Activated T-cell treated with anti-CD3 and anti-CD28 coated beads for 48 hours (primary cell): ENCODE data around the gene SART3.
"Not testable (repeated sequence)": the region's sequence is repeated elsewhere in the genome, so short reads cannot be mapped to it uniquely, and the experiment has no call there.

Experiments
- DNase-seq: peaks from one replicate; pipeline ENCODE4 v3.0.0-alpha.2; 2020; ENCODE audit warnings: low read depth

The SART3 gene

DNA sequence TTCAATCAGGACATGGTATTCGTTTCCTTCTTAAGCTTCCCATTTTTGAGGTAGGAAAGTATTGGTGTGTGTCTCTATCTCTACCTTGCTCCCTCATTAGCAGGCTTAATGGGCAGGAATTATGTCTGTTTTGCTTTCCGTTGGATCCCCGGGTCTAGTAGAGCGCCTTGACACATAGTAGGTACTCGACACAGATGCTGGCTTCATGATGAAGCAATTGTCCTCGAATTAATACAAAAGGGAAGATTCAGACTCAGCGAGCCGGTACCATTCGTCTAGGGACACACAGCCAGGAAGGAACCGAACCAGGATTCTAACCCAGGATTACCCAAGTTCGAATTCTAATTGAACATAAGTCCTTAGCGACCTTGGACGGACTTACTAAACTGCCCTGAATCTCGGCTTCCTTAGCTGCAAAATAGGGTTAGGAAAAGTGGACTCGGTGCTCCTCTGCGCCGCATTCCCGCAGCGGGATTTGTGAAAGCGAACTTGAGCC, 927 bp upstream of the SART3 start:
- no peak for DNase-seq

DNA sequence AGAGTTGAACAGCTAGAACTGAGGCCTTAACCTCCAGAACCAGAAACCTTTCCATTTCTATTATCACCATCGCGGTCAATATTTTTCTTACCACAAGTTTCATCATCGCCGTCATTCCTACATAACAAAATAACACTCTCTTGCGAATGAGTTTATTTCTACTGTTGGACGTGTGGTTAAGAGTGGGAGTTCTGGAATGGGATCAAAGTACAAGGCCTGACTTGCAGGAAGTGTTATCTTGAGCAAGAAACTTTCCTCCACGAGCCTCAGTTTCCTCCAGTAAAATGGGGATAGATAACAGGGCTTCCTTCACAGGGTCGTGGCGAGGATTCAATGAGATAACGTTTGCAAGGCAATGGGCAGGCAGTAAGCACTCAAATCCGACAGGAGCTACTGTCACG, 652 bp downstream of the SART3 start:
- DNase-seq: no peak

DNA sequence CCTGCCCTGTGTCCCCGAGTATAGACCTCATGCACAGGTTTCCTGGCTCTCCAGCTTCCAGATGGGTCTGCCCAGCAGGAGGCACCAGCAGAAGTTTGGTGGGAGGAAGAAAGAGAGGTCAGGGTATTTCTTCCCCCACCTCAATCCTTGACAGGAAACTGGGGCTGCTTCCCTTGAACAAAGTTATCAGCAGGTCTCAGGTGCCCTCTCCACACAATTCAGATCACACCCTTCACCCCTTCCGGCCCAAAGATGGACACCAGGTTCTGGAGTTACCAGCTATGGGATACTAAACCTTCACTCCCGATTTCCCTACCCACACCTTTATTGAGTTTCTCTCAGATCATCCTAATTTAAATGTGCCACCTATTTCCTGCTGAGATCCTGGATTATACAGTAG, 1.2 kb downstream of the SART3 start:
- no peak for DNase-seq

DNA sequence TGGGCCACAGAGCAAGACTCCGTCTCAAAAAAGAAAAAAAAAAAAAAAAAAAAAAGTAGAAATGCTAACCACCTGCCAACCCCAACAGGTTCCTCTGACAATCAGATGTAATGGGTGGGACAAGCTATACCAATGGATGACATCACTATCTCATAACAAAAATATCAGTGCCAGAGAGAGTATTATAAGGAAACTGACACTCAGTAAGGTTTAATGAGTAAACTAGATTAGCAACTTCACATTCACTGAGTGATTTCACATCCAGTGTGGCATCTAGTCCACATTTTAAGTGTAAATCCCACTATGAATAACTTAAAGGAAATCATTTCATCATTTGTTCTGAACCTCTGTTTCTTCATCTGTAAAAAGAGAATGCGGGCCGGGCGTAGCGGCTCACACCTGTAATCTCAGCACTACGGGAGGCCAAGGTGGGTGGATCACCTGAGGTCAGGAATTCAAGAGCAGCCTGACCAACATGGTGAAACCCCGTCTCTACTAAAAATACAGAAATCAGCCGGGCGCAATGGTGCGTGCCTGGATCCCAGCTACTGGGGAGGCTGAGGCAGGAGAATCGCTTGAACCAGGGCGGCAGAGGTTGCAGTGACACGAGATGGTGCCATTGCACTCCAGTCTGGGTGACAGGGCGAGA, 1.8 kb downstream of the SART3 start:
- peak; percentile 34 for DNase-seq

DNA sequence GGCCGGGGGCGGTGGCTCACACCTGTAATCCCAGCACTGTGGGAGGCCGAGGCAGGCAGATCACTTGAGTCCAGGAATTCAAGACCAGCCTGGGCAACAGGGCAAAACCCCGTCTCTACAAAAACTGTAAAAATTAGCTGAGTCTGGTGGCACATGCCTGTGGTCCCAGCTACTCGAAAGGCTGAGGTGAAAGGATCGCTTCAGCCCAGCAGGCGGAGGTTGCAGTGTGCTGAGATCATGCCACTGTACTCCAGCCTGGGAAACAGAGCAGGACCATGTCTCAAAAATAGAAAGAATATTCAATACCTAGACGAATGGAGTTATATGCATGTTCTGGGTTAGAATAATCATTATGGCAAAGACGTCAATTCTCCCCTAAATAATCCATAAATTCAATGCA, 5.6 kb downstream of the SART3 start:
- not testable (repeated sequence) for DNase-seq

DNA sequence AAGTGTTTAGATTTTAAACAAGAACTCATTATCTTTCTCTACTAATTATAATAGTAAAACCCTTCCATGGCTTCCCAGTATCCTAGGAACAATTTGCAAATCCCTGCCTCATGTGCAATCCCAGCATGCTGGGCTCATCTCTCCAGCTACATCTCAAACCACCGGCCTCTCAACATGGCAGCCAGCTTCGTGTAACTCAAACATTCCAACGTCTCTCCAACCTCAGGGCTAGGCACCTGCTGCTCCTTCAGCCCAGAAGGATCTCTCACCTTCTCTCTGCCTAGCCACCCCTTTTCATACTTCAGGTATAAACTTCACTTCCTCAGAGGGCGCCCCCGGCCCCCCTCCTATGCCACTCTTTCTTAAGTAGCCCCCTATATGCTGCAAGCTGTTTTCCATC, 7.2 kb downstream of the SART3 start:
- no peak for DNase-seq

DNA sequence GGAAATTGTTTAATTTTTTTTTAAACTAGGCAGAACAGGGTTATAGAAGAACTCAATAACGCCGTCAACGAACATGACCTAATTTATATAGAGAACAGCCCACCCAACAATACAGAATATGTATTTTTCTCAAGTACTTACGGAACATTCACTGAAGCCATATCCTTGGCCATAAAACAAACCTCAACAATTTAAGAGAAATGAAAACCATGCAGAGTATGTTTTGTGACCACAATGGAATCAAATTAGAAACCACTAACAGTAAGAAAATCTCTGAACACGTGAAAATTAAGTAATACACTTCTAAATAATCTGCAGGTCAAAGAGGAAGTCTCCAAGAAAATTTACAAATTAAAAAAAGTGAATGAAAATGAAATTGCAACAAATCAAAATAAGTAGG, 9.4 kb downstream of the SART3 start:
- DNase-seq: no peak

DNA sequence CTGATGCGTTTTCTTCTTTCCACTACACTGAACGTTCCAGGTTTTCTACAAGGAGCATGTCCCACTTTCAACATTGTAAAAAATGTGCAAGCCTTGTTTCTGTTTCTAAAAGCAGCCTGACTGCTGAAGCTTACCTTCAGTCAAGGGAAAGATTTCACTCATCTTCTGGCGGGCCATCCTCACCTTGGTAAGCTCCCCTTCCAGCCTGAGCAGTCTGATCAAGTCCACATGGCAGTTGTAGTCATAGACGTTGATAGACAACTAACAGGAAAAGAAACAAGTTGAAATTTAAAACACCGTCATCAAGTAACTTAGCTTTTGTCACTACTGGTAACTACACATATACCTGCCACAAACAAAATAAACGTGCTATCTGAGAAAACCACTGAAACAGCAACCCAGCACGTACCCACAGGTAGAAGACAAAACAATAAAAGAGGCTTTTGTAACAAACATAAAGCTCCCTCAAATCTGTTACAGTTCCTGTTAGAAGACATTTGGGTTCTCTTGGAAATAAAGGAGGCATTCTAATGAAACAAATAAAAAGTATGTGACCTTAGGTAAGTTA, 11.9 kb downstream of the SART3 start:
- no peak for DNase-seq

DNA sequence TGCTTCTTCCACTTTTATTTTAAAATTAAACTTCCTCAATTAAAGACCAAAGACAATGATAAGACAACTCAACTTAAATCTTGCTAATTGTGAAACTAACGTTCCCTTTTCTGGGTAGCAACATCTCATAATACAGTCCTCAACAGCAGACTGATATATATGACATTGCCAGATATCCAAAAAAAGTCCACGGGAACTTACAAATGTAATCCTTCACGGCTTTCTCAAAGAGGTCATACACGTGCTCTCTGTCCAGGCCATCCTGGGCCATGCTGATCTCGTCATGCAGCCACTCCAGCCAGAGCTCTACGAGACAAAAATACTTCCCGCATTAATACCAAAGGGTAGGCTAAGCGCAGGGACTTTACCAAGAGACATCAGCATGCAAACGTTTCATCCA, 13.3 kb downstream of the SART3 start:
- no peak for DNase-seq

DNA sequence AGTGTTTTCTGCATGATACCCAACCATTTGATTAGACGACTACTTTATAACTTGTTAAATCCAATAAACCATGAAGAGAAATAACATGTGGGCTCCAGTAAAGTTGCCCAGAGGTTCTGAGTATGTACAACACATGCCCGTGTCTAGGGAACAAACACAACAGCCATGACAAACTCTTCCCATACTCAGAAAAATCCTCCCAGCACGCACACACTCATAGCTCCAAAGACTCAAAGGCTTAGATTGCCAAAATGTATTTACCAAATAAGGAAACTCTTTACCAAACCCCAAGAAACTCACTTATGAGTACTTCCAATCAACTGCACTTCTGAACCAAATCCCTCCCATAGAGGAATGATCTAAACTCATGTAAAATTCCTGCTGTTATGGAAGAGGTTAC, 17.3 kb downstream of the SART3 start:
- no peak for DNase-seq

DNA sequence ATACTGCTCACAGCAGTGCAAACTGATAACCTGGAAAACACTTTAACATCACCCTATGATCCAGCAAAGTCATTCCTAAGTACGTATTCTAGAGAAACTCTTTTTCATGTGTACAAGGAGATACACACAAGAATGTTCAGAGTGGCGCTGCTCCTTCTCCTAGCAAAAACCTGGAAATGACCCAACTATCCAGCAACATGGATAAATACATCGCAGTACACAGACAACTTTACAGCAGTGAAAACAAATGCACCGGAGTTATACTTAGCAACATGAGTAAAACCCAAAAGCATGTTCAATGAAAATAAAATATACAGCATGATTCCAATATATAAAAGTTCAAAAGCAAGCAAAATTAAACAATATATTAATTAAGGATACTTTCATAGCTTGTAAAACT, 18.7 kb downstream of the SART3 start:
- DNase-seq: no peak

DNA sequence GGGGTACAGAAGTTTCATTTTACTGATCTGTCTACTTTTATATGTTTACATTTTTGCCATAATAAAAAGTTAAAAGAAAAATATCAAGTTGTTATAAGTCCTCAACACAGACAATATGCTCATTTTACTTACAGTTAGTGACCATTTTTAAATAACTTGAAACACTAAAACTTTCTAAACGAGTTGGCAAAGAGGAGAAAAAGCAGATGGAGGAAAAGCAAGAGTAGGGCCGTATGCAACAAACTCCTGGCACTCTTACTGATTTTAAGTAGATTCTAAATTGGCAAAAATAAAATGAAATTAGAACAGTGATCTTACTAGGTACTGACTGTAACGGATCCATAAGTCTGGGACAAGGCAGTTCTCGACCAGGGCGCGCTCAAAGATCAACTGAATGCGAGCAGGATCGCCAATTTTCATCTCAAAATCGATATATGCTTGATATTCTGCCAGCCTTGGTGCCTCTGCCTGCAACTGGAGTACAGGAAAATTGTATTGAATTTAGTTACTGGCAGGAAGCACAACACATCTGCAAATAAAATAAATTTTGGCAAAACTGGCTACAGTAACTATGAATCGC, 22.3 kb downstream of the SART3 start:
- no peak for DNase-seq

DNA sequence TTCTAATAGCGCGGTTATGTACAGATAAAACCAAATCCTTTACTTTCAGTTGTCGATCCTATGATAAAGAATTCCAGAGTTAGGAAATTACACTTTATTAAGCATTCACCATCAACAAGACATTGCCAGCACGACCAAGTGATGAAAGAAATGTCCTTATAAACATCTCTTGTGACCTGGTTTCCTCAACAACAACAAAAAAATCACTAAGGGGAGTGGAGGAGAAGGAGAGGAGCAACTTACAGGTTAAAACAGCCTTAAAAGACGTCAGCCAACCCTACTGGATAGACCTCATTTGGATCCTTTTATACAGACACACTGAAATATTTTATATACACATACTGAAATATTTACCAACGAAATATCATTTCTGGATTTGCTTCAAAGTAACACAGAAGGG, 22.8 kb downstream of the SART3 start:
- DNase-seq: no peak

DNA sequence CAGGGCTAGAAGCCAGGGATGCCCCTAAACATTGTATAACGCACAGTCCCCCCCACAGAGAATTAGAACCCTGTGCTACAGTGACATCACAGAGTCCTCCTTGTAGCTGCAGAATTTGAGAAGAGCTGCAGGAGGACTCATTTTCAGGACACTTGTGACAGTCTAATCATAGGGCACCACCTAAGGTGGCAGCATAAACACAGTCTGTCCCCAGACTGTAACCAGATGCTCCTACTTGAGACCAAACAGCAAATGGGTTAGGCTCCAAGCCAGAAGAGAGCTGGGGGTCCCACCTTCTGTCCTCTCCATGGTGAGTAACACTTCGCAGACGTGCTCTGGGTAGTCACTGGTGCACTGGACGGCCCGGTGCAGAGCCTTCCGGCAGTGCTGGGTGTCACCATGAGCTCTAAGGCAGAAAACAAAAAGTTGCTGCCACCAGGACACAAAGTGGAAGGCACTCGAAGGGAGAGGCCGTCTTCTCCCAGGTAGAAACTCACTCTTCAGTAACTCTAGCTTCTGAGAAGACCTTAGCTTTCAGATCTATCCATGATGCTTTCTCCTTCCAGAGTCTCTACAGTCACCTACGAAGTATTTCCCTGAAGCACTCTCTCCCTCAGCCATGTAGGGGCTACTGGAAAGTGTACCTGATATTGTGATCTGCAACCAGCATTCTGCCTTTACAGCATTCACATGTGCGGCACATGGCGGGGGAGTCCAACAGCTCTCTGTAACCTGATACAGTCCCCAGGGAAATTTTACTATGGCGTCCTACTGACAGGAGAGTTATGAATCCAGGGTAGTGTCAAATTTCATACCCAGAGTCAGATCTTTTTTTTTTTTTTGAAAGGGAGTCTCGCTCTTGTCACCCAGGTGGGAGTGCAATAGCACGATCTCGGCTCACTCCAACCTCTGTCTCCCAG, 28.8 kb downstream of the SART3 start:
- DNase-seq: no peak

DNA sequence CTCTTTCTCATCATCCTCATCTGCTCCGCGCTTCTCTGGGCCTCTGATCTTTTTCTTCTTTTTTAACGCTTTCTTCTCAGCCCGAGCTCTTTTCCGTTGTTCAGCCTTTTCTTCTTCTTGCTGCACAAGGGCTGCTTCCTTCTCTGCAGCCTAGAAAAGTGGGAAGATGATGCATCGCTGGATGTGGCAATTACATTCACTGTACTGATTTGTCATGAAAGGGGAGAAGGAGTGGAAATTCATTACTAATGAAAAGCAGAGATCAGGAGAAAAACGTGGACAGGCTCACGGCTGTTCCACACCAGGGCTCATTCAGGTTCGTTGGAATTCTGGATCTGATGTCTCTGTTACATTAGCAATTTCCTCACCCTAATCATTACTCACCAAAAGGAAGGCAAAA, 30.8 kb downstream of the SART3 start:
- DNase-seq: no peak

DNA sequence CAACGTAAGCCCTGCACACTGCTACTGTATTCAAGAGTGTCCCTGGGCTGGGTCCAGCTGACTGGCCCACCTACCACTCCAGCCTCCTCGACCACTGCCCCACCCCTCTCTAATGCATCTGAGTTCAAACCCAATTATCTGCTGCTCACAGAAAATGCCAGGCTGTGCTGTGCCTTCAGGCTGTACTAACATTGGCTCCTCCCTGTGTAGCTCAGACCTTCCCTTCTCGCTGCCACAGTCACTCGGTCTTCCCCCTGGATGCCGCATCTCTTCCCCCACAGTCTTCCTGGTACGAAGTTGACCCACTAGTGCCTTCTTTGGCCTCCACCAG, 33.8 kb downstream of the SART3 start:
- no peak for DNase-seq

DNA sequence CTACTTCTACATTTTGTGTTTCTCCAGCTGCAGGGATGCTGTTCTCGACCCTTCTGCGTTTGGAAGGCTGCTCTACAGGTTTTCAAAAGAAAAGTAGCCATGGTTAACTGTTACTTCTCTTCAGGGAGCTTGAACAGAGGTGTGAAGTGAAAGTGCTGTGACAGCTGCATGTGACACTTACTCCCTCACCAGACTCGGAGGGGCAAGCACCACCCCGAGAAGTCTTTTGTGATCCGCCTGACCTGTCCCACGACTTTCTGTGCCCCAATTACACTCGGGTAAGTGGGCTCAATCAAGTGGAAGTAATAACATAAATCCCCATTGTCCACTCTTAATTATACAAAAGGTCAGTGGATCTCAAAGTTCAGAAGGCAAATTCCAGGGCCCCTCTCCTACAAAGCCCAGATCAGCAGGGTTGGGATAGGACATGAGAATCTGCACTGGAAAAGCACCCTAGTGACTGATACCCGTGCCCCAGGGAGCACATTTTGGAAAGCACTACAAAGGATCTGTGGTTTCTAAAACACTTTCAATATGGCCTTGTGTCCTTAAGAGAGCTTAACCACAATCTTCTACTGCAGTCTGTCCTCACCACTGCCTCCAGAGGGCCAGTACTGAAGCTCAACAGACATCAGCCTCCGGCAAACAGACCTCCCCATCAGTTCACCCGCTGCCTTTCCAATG, 34.3 kb downstream of the SART3 start:
- no peak for DNase-seq

DNA sequence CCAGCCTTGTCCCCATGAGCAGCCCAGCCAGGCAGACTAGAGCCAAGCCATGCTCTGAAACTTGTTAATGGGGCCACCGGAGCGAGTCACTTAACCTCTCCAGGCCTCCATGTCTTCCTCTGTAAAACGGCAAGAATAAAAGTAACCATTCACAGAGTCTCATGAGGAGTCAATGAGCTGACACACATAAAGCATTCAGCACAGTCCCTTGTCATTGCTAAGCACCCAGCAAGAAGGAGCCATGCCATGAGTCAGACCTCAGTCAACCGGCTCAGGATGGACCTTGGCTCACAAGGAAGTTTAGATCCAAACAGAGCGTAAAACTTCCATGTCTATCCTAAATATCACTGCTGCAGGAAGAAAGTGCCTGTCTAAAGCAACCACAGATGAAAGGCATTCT, 35.3 kb downstream of the SART3 start:
- no peak for DNase-seq

DNA sequence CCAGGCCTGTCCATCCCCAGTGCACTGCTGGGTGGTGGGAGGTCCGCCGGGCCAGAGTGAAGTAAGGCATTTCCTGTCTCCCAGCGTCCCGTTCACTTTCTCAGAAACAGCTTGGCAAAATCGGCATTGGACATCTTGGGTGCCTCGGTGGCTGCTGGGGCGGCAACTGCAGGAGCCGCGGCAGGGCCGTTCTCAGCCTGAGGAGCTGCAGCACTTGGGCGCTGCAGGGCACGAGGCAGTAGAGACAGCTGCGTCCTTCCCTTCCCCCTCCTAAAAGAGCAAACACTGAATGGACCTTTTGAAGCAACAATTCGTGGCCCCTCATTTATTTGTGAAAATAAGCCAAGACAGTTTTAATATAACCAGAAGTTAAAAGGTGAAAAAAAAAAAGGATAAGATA, 37.6 kb downstream of the SART3 start:
- DNase-seq: no peak

DNA sequence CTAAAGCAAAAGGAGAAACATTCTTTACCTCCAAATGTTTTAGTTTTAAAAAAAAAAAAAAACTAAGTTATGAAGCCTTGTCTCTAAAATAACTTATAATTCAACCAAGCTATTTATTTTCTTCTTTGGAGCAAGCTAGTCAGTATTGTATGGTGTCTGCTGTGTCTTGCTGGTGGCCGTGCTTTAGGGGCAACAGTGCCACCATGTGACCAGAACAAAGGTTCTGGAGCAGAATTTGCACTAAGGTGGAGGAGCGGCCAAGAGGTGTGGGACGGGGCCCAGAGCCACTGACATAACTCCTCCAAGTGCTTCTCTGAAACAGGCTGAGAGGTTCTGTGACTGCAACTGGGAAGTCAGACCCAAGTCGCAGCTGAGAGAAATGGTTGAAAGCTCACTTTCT, 41.4 kb downstream of the SART3 start:
- DNase-seq: no peak

DNA sequence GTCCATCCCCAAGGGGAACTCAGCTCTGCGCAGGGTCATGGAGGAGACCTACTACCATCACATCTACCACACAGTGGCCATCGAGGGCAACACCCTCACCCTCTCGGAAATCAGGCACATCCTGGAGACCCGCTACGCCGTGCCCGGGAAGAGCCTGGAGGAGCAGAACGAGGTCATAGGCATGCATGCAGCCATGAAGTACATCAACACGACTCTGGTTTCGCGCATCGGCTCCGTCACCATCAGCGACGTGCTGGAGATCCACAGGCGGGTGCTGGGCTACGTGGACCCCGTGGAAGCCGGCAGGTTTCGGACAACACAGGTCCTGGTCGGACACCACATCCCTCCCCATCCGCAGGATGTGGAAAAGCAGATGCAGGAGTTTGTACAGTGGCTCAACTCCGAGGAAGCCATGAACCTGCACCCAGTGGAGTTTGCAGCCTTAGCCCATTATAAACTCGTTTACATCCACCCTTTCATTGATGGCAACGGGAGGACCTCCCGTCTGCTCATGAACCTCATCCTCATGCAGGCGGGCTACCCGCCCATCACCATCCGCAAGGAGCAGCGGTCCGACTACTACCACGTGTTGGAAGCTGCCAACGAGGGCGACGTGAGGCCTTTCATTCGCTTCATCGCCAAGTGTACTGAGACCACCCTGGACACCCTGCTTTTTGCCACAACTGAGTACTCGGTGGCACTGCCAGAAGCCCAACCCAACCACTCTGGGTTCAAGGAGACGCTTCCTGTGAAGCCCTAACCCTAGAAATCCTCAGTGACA, 42.1 kb downstream of the SART3 start:
- DNase-seq: no peak
